ENCODE measurements around the gene ZNF732. TPM values are rescaled to one million over a fixed set of nuclear protein-coding genes. Genes with fewer than 3 reads are reported as not detected.
"Not testable (repeated sequence)": the region's sequence is repeated elsewhere in the genome, so short reads cannot be mapped to it uniquely, and the experiment has no call there.

The ZNF732 gene
- total RNA-seq: 0.82 TPM

- FAIRE-seq (no peak), DNase-seq (ENCODE audit: low spot score in 2 of 2) (peak; percentile 12 to 54)
These were observed at the start of gene ZNF732 for GRCh38 chr4:304969-305680. Gene ZNF732 (minus strand): TSS chr4:305474. CDS start chr4:305310, 164 bp downstream.

GRCh38 chr4:340011-340410, 34.7 kb upstream of the ZNF732 start:
- FAIRE-seq: no peak
- DNase-seq (ENCODE audit: low spot score in 2 of 2): no peak

- DNase-seq (ENCODE audit: low spot score in 2 of 2): no peak
- no peak for FAIRE-seq
These were observed 33.5 kb upstream of the ZNF732 start for GRCh38 chr4:338759-339097.

DNA sequence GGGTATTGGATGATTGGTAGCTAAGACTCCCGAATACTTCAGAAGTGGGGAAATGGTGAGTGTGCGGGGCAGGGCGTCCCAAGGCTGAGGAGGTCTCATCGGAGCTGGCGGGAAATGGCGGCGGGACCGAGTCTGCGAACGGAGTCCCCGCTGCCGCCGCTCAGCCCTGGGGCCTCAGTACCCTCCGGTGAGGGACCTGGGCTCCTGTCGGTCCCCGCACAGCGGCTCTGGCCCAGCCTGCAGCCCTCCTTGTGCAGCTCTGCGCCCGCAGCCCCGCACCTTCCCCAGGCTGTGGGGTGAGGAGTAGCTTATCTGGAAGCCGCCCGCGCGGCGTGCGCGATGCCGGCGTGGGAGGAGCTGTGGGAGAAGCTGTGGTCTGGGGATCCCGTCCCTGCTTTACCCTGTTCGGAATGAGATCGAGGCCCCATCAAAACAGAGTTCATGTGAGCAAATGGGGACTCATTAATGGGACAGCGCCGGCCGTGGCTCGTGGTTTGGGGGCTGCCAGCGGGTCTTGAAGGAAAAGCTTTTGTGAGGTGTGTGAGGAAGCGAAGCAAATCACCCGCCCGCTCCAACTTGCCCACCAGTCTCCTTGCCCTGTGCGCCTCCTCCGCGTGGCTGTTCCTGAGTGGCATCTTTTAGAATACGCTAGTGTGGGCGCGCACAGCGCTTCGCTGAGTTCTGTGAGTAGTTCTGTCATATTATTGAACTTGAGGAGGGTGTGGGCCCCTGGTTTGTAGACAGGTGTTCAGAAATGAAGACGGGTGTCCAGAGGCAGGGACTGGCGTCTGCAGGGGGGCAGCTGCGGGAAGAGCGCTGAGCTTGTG, 32.9 kb upstream of the ZNF732 start:
- peak in 1 of 2 donors; percentile 34 for DNase-seq (ENCODE audit: low spot score in 2 of 2)

DNA sequence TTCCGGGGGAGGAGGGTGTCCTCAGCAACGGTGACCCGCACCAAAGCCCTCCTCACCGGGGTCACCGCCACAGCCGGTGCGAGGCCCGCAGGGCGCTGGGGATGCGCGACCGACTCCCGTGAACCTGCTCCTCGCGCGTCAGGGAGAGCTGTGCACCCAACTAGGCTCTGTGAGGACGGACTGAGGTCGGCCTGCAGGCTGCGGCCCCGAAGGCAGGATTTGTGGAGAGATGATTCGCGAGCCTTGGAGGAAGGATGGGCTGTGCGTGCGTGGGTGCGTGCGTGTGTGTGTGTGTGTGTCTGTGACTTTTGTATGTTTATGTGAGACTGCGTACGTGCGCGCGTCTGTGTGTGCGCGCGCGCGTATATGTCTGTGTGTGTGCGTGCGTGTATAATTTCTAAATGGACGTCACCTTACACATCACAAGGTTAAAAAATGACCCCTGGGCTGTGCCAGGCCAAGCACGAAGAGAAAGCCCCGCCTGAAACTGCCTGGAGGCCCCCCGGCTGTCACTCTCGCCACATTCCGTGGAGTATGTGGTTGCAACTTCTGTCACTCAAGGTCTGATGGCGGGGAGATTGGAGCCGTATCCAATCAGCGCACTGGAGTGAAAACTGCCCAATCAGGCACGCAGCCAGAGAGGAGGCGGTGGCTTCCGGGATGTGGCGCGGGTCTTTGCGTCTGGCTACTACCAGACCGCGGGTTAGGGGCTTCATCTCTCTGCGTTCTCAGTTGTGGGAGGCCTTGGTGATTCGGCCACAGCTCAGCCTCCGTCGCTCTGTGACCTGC, 32.1 kb upstream of the ZNF732 start, which contains the start of gene ZNF141:
Gene ZNF141 (plus strand): TSS at position 672 of the 789 bp plus-strand sequence. CDS start 170 bp downstream, outside the sequence.
- DNase-seq (ENCODE audit: low spot score in 2 of 2) (peak; percentile 98), FAIRE-seq (peak; percentile 91)

More for the DNA sequence above, 32.9 kb upstream of the ZNF732 start:
- FAIRE-seq: no peak

GRCh38 chr4:336893-337142, 31.5 kb upstream of the ZNF732 start:
- no peak for FAIRE-seq

GRCh38 chr4:336099-336892, 31.0 kb upstream of the ZNF732 start:
- DNase-seq (ENCODE audit: low spot score in 2 of 2): peak; percentile 36 to 43
- FAIRE-seq: no peak

More at GRCh38 chr4:336893-337142, 31.5 kb upstream of the ZNF732 start:
- peak in 1 of 2 donors; percentile 18 for DNase-seq (ENCODE audit: low spot score in 2 of 2)

DNA sequence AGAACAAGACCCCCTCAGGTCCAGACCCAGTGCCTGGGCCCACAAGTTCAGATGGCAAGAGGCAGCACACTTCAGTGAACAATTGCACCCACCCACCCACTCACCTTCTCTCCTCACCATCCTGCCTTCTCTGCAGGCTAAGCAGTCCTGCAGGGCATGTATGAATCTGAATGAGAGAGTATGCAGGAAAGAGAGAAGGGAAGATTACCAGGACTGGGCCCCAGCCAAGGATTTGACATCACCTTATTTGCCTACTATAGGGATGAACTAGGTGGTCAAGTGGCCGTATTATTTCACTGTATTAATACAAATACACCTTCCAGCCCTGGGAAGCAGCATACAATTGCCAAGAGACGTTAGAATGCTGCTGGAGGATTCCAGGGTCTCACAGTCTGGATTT, 30.2 kb upstream of the ZNF732 start:
- no peak for DNase-seq (ENCODE audit: low spot score in 2 of 2)

GRCh38 chr4:328729-329128, 23.5 kb upstream of the ZNF732 start:
- FAIRE-seq (no peak), DNase-seq (ENCODE audit: low spot score in 2 of 2) (no peak)

More for the DNA sequence above, 30.2 kb upstream of the ZNF732 start:
- FAIRE-seq: no peak

DNA sequence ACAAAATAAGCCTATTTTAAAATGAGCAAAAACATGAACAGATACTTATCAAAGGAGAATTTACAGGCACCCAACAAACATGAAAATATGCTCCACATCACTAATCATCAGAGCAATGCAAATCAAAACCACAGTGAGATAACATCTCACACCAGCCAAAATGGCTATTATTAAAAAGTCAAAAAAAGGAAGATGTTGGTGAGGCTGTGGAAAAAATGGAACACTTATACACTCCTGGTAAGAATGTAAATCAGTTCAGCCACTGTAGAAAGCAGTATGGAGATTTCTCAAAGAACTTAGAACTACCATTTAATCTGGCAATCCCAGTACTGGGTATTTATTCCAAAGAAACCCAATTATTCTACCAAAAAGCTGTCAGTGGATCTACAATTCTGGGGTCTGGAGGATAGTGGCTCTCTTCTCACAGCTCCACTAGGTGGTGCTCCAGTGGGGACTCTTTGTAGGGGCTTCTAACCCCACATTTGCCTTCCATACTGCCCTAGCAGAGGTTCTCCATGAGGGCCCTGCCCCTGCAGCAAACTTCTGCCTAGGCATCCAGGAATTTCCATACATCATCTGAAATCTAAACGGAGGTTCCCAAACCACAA, 9.1 kb upstream of the ZNF732 start:
- no peak for DNase-seq (ENCODE audit: low spot score in 2 of 2)
- FAIRE-seq: no peak

GRCh38 chr4:309807-310206, 4.5 kb upstream of the ZNF732 start:
- no peak for DNase-seq (ENCODE audit: low spot score in 2 of 2)
- FAIRE-seq: no peak

DNA sequence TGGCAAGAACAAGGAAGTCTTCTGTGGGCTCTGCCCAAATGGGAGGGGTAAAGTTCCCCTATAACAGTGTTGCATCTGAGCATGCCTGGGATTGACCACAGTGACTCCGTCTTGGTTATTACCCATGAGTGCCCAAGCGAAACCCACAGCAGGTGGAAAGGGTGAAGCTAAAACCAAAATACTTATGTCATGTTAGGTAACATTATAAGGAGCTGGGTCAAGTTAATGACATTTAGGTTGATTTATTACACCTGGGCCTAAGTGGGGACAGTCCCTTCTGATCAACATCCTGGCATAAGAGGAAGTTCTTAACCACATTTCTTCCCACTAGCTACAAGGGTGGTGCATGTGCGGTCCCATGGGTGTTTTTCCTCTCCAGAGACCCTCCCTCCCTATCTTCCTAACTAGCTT, 1.3 kb upstream of the ZNF732 start:
- FAIRE-seq (no peak), DNase-seq (ENCODE audit: low spot score in 2 of 2) (no peak)

DNA sequence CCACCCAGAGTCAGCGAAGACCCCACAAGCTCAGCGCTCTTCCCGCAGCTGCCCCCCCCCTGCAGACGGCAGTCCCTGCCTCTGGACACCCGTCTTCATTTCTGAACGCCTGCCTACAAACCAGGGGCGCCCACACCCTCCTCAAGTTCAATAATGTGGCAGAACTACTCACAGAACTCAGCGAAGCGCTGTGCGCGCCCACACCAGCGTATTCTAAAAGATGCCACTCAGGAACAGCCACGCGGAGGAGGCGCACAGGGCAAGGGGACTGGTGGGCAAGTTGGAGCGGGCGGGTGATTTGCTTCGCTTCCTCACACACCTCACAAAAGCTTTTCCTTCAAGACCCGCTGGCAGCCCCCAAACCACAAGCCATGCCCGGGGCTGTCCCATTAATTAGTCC, 758 bp downstream of the ZNF732 start:
- not testable (repeated sequence) for FAIRE-seq; DNase-seq (ENCODE audit: low spot score in 2 of 2)

DNA sequence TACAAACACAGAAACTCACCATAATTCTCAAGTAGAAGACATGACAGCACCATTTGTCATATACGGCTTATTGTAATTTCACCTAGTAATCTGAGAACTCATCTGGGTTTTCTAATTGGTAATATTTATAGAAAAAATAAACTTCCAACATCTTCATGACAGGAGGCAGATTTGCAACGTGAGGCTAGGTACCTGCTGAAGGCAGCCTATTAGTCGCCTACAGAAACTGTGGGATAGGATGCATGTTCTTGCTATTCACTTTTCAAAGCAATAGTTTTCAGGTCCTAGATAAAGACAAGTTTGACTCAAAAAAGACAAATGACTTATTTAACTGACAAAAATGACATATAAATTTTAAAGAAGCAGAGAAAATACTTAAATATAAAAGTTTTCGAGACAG, 2.9 kb downstream of the ZNF732 start:
- no peak for DNase-seq (ENCODE audit: low spot score in 2 of 2)
- FAIRE-seq: no peak

DNA sequence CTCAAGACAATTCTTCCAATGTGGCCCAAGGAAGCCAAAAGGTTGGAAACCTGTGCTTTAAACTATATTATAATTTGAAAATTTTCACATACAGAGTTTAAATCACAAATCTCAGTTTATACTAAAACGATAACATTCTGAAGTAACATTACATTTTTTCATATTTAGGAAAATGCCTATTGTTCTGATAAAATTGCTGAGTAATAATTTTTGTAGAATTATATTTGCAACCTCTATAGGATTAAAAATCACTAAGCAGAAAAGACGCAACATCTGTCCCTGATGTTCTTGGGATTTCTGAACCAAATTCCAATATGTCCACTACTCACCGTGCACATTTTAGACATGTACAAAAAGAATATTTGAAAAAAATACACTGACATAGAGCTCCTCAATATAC, 10.5 kb downstream of the ZNF732 start:
- no peak for FAIRE-seq
- DNase-seq (ENCODE audit: low spot score in 2 of 2): no peak

- no peak for FAIRE-seq
- no peak for DNase-seq (ENCODE audit: low spot score in 2 of 2)
These were observed 16.4 kb downstream of the ZNF732 start for GRCh38 chr4:288891-289290.

GRCh38 chr4:273309-274017, 31.8 kb downstream of the ZNF732 start:
- DNase-seq (ENCODE audit: low spot score in 2 of 2): no peak
- FAIRE-seq: peak; percentile 75

DNA sequence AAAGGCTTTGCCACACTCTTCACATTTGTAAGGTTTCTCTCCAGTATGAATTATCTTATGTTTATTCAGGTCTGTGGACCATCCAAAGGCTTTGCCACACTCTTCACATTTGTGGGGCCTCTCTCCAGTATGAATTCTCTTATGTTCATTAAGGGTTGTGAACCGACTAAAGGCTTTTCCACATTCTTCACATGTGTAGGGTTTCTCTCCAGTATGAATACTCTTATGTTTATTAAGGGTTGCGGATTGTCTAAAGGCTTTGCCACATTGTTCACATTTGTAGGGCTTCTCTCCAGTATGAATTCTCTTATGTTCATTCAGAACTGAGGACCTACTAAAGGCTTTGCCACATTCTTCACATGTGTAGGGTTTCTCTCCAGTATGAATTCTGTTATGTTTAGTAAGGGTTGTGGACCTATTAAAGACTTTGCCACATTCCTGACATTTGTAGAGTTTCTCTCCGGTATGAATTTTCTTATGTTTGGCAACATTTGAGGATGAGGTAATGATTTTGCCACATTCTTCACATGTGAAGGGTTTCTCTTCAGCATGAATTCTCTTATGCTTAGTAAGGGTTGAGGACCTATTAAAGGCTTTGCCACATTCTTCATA, 33.7 kb downstream of the ZNF732 start:
- FAIRE-seq (no peak), DNase-seq (ENCODE audit: low spot score in 2 of 2) (no peak)

- not testable (repeated sequence) for FAIRE-seq; DNase-seq (ENCODE audit: low spot score in 2 of 2)
These were observed 46.0 kb downstream of the ZNF732 start for GRCh38 chr4:259240-259639.
